DOHH2 (cell line): ENCODE measurements around the gene PEX14.

Source experiments
- CTCF ChIP-seq: fragments of 200-600 bp; sonication (generic); IDR thresholded peaks from one replicate; pipeline ENCODE4 v1.5.1; 2014; ENCODE audit warnings: antibody characterized with exemption, mild to moderate bottlenecking, low read depth, low read length; ENCODE audit not compliant: poor library complexity, severe bottlenecking
- EZH2phosphoT487 ChIP-seq: fragments of 200-600 bp; sonication (generic); IDR thresholded peaks from 2 replicates; pipeline ENCODE4 v1.6.1; 2017; ENCODE audit warnings: borderline replicate concordance, mild to moderate bottlenecking, antibody characterized with exemption, low read length, moderate library complexity, mixed read lengths

GRCh38 chr1:10616696-10617095 lies 141.9 kb downstream of the PEX14 start:
- TF ChIP-seq CTCF (no peak), EZH2phosphoT487 (no peak)
